ENCODE measurements around the gene RELN. TPM values are rescaled to one million over a fixed set of nuclear protein-coding genes. Genes with fewer than 3 reads are reported as not detected.

Gene RELN
- total and polyA plus RNA-seq, 9 of the 15 experiments (the other 6 are each of a cell fraction or from before 2014, with no cell fraction given), result 12.9 to 43.2 (median 18.1) TPM

DNA sequence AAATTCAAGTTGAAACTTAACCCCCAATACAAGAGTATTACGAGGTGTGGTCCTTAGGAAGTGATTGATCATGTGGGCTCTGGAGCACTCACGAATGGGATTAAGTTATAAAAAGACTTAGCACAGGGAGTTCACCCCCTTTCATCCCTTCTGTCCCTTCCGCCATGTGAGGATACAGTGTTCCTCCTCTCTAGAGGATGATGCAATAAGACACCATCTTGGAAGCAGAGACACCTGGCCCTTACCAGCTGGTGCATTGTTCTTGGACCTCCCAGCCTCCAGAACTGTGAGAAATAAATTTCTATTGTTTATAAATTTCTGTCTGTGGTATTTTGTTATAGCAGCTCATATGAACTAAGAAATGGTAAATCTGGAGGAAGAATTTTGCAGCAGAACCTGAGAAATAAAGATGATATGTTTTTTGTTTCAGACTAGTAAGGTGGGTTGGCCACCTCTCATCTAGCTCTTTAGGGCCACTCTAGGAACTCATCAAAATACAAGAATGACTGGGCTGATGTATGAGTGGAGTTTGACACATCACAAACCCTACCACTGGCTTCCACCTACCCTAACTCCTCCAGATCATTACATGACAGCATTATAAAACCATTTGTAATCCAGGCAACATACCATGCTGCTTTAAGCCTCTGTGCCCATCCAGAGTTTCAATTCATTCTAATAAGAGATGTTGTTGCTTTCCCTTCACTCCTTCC lies 565.8 kb downstream of the RELN start (continued):
- TF ChIP-seq THRB (CRISPR knock-in tag; conservative IDR thresholded peaks at IDR 0.05) (no peak), POLR3G (IDR thresholded peaks at IDR 0.05; ENCODE audit: extremely low read depth, insufficient read length, insufficient replicate concordance) (no peak), CEBPG (CRISPR knock-in tag; IDR thresholded peaks at IDR 0.05) (peak; percentile 76), CEBPG (tag; conservative IDR thresholded peaks at IDR 0.05 in 1 of 2, IDR thresholded peaks at IDR 0.05 in 1 of 2) (peak; percentile 71 to 82)
- TF ChIP-seq, protein P1, sequence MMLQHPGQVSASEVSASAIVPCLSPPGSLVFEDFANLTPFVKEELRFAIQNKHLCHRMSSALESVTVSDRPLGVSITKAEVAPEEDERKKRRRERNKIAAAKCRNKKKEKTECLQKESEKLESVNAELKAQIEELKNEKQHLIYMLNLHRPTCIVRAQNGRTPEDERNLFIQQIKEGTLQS (IDR thresholded peaks at IDR 0.05), result peak; percentile 86
- TF ChIP-seq, protein P1 (CRISPR knock-in tag; conservative IDR thresholded peaks at IDR 0.05), result no peak

Small RNA genes lying within 50 kb of the gene (small RNA-seq; reads per million reads assigned to genes)
- gene RF00019, result not detected

Other genes with a start within 250 kb of the RELN start
- 38.2 and 42.0 TPM in 2 replicates for gene ORC5, start 218.4 kb upstream of the RELN start, total RNA-seq (2014; rRNA removed)
- 54.1 and 62.0 TPM in 2 replicates for gene ORC5, start 218.4 kb upstream of the RELN start, total RNA-seq (2014; rRNA removed; fragmentation: Illumina TruSeq; extraction: Trizol)
- gene ORC5, start 218.4 kb upstream of the RELN start, total RNA-seq (2015; rRNA removed; fragmentation: Illumina TruSeq; extraction: Trizol), result 52.8 and 57.8 TPM in 2 replicates
- gene ORC5, start 218.4 kb upstream of the RELN start, total RNA-seq (2021), result 54.8 and 64.0 TPM in 2 replicates
- gene ORC5, start 218.4 kb upstream of the RELN start, polyA plus RNA-seq (2011; rRNA removed), result 16.6 and 29.8 TPM in 2 replicates
- gene ORC5, start 218.4 kb upstream of the RELN start, polyA plus RNA-seq (2014; fragmentation: Illumina TruSeq; extraction: Trizol), result 65.6 and 72.3 TPM in 2 replicates
- 100 to 1,000 TPM; 125 to 136 TPM for gene ORC5, start 218.4 kb upstream of the RELN start, polyA plus RNA-seq (2014; fragmentation: Nextera tagmentation; extraction: Ambion mirVana)
- 44.7 and 47.1 TPM in 2 replicates for gene ORC5, start 218.4 kb upstream of the RELN start, polyA plus RNA-seq (2014; rRNA removed)